Fibroblast of villous mesenchyme (primary cell): ENCODE results near the gene ZFPM1. TPM values are rescaled to one million over a fixed set of nuclear protein-coding genes. Genes with fewer than 3 reads are reported as not detected.
"Not testable (repeated sequence)": the region's sequence is repeated elsewhere in the genome, so short reads cannot be mapped to it uniquely, and the experiment has no call there.

Experiments
- DNase-seq: peaks from one replicate; pipeline ENCODE4 v3.0.0-alpha.2; 2010; ENCODE audit warnings: low read depth
- H3K4me3 ChIP-seq: 2 replicates; pipeline ENCODE4 v1.5.1; 2011; ENCODE audit warnings: low read depth, mild to moderate bottlenecking, low read length
- total RNA-seq: library from RNA; depleted of rRNA; stranded (reverse); fragments of >200 nt; gene quantifications from 2 replicates; pipeline ENCODE4 v1.2.3, GENCODE V29; 2012
- TF ChIP-seq, protein P1 (sequence below): IDR thresholded peaks from 2 replicates; pipeline ENCODE4 v1.5.1; 2012; ENCODE audit warnings: low read depth, mild to moderate bottlenecking, low read length; ENCODE audit not compliant: insufficient read depth

ZFPM1 gene
- total RNA-seq, 1 donor: 2.6 TPM

DNA sequence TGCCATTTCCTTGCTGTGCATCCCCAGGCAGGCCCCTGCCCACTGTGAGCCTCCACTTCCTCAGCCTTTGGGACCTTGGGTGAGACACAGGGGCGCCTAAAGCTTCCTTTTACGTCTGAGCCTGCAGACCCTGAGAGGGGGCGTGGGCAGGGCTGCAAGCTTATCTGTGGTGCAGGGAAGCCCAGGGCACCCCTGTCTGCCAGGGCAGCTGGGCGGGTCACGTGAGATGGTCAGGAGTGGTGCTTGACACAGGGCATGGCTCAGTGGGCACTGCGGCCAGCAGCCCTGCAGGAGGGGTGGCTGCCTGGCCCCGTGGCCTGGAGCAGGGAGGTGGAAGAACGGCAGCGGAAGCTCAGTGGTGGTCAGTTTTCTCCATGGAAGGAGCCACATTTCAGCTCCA lies 62.3 kb downstream of the ZFPM1 start:
- H3K4me3 ChIP-seq: no peak overlapping the region
- DNase-seq: no peak
- TF ChIP-seq, protein P1, sequence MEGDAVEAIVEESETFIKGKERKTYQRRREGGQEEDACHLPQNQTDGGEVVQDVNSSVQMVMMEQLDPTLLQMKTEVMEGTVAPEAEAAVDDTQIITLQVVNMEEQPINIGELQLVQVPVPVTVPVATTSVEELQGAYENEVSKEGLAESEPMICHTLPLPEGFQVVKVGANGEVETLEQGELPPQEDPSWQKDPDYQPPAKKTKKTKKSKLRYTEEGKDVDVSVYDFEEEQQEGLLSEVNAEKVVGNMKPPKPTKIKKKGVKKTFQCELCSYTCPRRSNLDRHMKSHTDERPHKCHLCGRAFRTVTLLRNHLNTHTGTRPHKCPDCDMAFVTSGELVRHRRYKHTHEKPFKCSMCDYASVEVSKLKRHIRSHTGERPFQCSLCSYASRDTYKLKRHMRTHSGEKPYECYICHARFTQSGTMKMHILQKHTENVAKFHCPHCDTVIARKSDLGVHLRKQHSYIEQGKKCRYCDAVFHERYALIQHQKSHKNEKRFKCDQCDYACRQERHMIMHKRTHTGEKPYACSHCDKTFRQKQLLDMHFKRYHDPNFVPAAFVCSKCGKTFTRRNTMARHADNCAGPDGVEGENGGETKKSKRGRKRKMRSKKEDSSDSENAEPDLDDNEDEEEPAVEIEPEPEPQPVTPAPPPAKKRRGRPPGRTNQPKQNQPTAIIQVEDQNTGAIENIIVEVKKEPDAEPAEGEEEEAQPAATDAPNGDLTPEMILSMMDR: no peak

DNA sequence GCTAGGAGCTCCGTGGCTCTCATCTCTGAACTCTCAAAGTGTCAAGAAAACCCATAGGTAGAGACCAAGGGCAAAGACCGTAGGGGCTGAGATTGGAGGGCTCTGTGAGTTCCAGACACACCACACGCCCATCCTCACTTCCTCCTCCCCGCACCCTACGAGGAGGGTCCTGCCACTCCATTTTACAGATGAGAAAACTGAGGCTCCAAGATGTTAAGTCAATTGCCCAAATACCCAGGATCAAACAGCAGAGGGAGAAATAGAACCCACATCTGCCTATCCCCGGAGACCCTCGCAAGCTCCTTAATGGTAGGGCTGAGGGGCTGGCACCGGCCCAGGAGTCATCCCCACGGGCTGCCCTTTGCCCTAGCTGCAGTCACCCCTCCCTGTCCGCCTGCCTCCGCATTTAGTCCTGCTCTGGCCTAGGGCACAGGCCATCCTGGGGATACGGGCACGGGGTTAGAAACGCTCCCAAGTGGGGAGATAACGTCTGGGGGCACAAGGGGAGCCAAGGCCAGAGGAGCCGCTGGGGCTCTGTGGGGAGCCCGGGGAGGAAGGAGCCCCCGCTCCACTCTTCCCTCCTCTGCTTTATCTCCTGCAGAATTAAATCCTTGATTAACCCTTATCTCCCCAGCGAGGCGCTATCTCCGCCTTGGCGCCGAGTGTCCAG lies 63.0 kb downstream of the ZFPM1 start:
- DNase-seq: no peak
- TF ChIP-seq, protein P1: no peak
- H3K4me3 ChIP-seq: no peak overlapping the region

DNA sequence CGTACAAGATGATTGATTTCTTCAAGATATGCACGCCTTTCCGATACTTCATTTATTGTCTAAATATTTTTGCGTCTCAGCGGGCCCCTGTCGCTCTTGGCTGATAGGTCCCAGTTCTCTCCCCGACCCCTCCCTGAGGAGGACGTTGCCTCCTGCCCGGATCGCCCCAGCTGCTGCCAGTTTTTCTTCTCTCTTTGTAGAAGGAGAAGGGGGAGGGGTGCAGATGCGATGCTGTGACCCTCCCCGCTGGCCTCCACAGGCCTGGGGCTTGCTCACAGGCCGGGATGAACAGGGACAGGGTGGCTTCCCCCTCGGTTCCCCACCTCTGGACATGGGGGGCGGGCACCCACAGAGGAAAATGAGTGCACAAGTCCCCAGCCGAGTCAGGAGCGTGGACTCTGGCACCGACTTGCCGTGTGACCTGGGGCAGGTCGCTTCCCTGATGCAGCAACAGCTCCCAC lies 63.6 kb downstream of the ZFPM1 start:
- no peak overlapping the region for H3K4me3 ChIP-seq
- no peak for DNase-seq

DNA sequence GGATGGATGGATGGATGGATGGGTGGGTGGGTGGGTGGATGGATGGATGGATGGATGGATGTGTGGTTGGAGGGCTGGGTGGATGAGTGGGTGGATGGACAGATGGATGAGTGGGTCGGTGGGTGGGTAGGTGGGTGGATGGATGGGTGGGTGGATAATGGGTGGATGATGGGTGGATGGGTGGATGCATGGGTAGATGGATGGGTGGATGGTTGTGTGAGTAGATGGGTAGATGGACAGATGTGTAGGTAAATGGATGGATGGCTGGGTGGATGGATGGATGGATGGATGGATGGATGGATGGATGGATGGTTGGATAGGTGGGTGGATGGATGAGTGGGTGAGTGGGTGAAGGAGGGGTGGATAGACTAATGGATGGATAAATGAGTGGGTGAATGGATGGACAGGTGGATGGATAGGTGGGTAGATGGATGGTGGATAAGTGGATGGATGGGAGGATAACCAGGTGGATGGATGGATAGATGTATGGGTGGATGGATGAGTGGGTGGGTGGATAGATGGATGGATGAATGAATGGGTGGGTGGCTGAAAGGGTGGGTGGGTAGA lies 64.2 kb downstream of the ZFPM1 start:
- H3K4me3 ChIP-seq, DNase-seq: not testable (repeated sequence)

More for the DNA sequence above, 63.6 kb downstream of the ZFPM1 start:
- TF ChIP-seq, protein P1: no peak

DNA sequence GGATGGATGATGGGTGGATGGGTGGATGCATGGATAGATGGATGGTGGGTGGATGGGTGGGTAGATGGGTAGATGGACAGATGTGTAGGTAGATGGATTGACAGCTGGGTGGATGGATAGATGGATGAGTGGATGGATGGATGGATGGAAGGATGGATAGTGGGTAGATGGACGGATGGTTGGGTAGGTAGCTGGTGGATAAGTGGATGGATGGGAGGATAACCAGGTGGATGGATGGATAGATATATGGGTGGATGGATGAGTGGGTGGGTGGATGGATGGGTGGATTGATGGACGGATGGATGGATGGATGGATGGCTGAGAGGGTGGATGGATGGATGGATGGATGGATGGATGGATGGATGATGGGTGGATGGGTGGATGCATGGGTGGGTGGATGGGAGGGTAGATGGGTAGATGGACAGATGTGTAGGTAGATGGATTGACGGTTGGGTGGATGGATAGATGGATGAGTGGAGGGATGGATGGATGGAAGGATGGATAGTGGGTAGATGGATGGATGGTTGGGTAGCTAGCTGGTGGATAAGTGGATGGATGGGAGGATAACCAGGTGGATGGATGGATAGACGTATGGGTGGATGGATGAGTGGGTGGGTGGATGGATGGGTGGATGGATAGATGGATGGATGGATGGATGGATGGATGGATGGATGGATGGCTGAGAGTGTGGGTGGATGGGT lies 65.5 kb downstream of the ZFPM1 start:
- H3K4me3 ChIP-seq, DNase-seq: not testable (repeated sequence)

DNA sequence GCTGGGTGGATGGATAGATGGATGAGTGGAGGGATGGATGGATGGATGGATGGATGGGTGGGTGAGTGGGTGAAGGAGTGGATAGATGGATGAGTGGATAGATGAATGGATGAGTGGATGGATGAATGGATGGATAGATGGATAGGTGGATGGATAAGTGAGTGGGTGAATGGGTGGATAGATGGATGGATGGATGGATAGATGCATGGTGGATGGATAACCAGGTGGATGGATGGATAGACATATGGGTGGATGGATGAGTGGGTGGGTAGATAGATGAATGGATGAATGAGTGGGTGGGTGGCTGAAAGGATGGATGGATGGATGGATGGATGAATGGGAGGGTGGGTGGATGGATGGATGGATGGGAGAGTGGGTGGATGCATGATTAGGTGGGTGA lies 66.2 kb downstream of the ZFPM1 start:
- no peak for DNase-seq
- TF ChIP-seq, protein P1: no peak
- H3K4me3 ChIP-seq: no peak overlapping the region

DNA sequence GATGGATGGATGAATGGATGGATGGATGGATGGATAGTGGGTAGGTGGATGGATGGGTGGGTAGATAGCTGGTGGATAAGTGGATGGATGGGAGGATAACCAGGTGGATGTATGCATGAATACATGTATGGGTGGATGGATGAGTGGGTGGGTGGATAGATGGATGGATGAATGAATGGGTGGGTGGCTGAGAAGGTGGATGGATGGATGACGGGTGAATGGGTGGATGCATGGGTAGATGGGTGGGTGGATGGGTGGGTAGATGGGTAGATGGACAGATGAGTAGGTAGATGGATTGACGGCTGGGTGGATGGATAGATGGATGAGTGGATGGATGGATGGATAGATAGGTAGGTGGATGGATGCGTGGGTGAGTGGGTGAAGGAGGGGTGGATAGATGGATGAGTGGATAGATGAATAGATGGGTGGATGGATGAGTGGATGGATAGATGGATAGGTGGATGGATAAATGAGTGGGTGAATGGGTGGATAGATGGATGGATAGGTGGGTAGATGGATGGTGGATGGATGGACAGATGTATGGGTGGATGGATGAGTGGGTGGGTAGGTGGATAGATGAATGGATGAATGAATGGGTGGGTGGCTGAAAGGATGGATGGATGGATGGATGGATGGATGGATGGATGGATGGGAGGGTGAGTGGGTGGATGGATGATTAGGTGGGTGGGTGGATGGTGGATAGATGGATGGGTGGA lies 67.0 kb downstream of the ZFPM1 start:
- no peak overlapping the region for H3K4me3 ChIP-seq
- no peak for DNase-seq
- TF ChIP-seq, protein P1: no peak
